ENCODE measurements around the gene YIPF2.
A peak's percentile ranks its signal among the peaks of the same experiment; 100 is the strongest.
"Not testable (repeated sequence)": the region's sequence is repeated elsewhere in the genome, so short reads cannot be mapped to it uniquely, and the experiment has no call there.

The YIPF2 gene

DNA sequence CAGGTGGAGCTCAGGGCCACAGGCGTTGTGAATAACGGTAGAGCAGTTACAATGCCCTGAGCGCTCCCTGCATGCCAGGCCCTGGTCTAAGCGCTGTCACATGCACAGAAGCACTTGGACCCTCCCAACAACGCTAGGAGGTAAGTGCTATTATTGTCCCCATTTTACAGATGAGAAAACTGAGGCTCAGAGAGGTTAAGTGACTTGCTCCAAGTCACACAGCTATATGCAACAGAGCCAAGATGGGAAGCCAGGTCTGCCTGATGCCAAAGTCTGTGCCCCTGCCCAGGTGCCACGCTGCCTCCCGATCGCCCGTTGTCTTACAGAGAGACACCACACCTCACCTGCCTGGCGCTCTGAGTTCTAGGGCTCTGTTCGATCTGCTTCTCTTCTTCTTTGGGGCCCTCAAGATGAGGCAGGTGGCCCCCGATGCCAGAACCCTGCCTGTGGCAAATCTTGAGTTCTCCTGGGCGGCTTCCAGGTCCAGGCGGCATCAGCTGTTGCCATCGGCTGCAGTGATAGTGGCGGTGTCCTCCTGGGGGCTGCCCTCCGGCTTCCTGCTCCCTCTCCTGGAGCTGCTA is 20.0 kb downstream of the YIPF2 start:
- DNase-seq, result no peak

DNA sequence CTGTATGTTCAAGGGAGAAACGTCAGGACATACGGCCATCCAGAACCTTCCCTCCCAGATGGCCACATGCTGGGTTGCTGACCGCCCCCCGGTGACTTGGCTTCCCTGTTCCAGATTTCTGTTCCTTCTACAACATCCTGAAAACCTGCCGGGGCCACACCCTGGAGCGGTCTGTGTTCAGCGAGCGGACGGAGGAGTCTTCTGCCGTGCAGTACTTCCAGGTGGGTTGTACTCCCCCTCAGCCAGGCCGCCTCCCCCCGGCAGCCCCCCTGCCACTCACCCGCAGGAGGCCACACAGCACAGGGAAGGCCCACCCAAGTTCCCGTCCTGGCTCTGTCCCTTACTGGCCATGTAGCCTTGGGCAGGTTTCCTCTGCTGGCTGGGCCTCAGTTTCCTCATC is 20.5 kb downstream of the YIPF2 start:
- no peak for DNase-seq

DNA sequence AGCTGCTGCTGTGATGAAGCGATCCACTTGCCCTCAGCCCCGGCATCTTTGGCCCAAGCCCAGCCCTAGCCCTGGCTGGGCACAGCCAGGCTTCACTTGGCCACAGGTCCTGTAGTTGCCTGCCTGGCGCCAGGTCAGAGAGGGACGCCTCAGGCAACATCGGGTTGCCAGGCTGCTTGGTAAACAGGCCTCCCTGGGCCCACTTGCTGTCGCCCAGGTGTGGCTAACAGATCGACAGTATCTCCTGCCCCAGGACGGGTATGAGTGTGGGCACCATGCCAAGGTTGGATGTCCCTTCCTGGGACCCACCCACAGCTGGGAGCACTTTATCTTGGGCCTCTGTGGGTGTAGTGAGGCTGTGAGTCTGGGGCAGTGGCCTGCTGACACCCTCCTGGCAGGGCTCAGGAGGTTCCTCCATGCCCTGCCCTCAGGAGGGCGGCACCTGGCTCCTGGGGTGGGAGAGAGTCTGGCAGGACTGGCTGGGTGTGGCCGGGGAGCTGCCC is 29.2 kb downstream of the YIPF2 start:
- no peak for DNase-seq

- DNase-seq, result no peak
These were observed 29.8 kb downstream of the YIPF2 start for GRCh38 chr19:10898633-10899032.

DNA sequence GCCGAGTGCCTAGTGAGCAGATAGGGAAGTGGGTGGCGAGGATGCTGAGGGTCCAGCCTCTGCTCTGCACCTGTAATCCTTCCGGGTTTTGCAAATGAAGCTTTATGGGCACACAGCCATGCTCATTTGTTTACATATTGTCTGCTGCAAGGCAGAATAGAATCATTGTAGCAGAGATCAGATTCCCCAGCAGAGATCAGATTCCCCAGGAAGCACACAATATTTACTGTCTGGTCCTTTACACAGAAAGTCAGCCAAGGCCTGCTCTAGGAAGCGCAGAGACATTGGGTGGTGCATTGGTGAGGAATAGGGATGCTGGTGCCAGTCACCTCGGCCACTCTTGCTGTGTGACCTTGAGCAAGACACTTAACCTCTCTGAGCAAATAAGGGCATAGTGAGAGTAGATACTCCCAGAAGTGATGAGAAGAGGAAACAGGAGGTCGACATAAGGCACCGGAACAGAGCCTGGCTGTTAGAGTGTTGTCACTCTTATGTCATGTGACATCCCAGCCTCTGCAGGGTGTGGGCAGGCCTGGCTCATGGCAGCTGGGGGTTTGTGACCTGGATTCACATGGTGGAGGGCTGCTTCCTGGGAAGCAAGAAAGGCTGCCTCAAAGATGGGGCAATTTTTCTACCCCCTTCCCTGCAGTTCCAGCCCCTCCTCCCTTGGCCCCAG is 31.4 kb downstream of the YIPF2 start:
- no peak for DNase-seq

DNA sequence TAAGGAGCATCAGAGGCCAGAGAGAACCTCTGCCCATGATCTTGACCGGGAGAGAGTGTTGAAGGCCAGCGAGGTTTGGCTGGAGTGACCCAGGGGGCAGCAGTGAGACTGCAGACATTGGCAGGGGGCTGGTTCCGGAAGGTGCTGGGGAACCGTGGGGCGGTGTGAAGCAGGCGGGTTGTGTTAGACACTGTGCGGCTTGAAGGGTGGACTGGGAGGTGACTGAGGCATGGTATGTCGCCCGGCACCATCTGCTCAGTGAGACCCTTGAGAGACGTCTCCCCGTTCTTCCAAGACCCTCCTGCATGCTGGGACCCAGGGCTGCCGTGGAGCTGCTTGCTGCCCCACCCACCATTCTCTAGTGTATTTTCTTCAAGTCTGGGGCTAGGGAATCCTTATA is 32.5 kb downstream of the YIPF2 start:
- DNase-seq, result no peak

GRCh38 chr19:10895363-10895762 is 33.1 kb downstream of the YIPF2 start:
- DNase-seq, result no peak

- no peak for DNase-seq
These were observed 33.6 kb downstream of the YIPF2 start for GRCh38 chr19:10894911-10895213.

GRCh38 chr19:10892256-10892655 is 36.2 kb downstream of the YIPF2 start:
- peak; percentile 55 for DNase-seq

DNA sequence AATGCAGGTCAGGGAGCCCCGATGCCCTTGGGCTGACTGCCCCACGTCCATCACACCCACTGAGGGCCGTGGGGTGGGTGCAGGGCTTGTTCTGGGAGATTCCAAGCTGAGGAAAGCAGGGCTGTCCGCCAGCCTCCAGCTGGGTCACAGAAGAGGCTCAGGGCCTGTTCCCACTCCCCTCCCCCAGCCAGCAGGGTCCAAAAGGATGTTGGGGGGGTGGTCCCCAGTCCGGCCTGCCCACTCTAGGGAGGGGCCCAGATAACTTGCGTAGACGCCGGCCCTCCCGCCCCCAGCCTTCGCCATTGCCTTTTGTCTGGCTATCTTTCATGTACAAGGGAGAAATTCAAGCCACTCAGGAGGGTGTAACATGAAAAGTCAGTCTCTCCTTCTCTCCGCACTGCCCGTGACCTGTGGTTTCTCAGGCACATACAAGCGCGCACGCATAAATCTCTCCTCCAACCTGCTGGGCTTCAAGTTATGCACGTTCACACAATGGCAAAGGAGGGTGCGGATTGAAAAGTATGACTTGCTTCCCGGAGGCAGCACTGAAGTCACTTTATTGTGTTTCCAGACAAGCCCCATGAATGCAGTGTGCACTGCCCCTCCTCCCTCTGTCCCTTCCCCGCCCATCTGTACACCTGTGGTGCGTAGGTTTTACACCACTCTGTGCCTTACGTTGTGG is 36.9 kb downstream of the YIPF2 start:
- peak; percentile 23 for DNase-seq

DNA sequence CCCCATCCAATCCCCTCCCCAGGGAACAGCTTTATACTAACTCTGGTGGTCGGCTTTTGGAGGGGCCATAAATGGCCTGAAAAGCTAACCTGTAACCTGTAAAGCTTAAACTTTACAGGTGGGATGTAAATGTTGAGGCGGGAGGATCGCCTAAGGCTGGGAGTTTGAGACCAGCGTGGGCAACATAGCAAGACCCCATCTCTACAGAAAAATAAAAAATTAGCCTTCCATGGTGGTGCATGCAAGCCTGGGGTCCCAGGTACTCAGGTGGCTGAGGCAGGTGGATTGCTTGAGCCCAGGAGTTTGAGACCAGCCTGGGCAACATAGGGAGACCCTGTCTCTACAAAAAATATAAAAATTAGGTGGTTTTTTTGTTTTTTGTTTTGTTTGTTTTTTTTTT is 38.6 kb downstream of the YIPF2 start:
- no peak for DNase-seq

DNA sequence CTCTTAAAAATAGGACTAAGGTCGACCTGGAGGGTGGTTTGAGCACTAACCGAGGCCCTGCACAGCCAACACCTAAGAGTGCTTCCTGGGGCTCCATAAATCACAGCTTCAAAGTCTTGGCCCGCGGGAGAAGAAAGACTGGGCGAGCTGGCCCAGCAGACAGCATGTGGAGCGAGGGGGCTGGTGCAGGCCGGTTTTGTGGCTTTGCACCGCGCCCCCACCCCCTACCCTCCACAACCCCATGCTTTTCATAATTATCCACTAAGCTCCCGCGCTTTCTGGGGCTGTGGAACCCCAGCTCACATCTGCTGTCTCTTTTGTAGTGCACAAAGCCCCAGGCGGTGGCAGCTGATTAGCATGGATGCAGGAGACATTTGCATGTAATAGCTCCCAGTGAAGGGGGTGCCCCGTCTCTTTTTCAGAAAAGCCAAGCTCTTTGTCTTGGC is 40.0 kb downstream of the YIPF2 start:
- DNase-seq, result peak; percentile 95

DNA sequence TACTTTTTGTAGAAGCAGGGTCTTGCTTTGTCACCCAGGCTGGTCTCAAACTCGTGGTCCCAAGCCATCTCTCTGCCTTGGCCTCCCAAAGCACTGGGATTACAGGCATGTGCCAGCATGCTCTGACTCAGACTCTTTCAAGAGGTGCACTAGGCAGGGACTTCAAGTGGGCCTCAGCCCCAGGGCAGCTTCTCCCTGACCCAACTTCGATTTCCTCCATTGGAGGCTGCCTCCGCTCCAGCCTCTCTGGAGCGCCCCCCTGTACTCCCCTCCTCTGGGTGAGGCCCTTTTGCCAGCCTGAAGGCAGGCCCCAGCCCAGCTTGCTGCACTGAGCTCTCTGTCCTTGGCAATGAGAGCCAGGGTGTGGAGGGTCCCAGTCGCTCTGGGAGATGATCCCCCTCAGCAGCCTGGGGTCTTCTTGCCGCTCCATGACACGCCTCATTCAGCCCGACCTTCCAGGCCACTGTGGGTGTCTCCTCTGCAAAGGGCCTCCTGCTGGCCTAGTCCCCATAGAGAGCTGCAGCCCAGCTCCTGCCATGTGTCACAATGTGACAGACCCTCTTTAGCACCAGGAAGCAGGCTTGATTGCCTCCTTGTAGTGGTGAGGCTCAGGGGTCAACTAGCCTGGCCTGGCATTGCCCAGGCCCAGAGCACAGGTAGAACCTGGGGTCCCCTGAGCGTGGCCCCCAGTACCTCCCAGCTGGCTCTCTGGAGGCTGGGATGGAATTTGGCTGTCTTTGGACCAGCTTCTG is 40.6 kb downstream of the YIPF2 start:
- DNase-seq, result peak; percentile 52

- DNase-seq, result no peak
These were observed 43.0 kb downstream of the YIPF2 start for GRCh38 chr19:10885201-10886169.

GRCh38 chr19:10884274-10884673 is 44.2 kb downstream of the YIPF2 start:
- DNase-seq, result no peak

GRCh38 chr19:10882108-10882457 is 46.4 kb downstream of the YIPF2 start:
- DNase-seq, result no peak

DNA sequence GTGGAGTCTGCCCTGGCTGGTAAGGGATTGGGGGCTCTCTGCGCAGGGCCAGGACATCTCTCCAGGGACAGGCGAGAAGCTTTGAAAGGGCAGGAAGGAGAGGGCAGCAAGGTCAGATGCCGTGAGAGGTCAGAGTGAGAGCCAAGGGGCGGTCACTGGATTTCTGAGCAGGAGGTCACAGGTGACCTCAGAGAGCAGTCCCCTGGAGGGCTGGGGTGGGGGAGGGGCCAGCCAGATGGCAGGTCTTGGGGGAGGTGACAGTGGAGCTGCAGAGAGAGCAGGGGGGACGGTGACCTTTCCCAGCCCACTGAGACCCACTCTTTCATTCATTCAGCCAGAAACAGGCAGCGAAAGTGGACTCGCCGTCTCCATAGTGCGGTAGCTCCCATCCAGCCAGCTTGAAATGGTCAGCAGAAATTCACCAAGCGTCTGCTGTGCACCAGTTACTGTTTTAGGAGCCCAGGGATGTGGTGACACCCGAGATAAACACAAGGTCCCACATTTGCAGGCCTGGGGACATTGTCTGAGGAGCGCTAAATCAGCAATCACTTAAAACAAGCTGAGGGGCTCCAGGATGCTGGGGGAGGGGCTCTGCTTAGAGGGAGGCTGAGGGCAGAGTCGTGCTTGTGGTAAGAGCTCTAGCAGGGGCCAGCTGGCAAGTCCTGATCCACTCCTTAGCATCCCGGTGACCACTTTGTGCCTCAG is 46.9 kb downstream of the YIPF2 start:
- DNase-seq, result peak; percentile 40

DNA sequence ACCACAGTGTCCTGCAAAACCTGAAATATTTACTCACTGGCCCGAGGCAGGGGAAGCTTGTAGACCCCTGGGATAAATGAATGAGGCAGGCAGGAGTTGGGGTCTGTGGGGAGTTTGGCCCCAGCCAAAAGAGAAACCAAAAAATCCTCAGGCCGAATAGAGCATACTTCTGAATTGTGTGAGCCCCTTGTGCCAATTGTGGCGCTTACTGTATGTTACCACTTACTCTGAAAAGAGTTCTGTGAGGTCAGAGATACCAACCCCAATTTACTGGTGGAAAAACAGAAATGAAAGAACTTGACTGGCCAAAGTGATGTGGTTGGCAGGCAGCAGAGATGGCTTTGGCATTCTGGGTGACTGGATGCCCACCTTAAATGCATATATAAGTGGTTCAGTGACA is 50.2 kb downstream of the YIPF2 start:
- DNase-seq, result no peak

GRCh38 chr19:10877608-10878007 is 50.8 kb downstream of the YIPF2 start:
- DNase-seq, result not testable (repeated sequence)

- DNase-seq, result no peak
These were observed 51.8 kb downstream of the YIPF2 start for GRCh38 chr19:10876459-10877240.

- DNase-seq, result no peak
These were observed 54.4 kb downstream of the YIPF2 start for GRCh38 chr19:10874024-10874423.
